22Rv1 (cell line): ENCODE results near the gene ZNF165.

Source experiments
- CTCF ChIP-seq: fragments of 450-650 bp; IDR thresholded peaks from 2 replicates; pipeline ENCODE4 v1.5.1; 2017; ENCODE audit warnings: mild to moderate bottlenecking
- ZFX ChIP-seq: fragments of 450-650 bp; IDR thresholded peaks from 2 replicates; pipeline ENCODE4 v1.6.1; 2017; ENCODE audit warnings: antibody characterized with exemption, borderline replicate concordance

GRCh38 chr6:28078836-28079235 lies 1.5 kb upstream of the ZNF165 start:
- TF ChIP-seq CTCF (no peak), ZFX (no peak)
